K562 (cell line): ENCODE measurements around the gene TBL2. TPM values are rescaled to one million over a fixed set of nuclear protein-coding genes. Genes with fewer than 3 reads are reported as not detected.

Source experiments
- ADNP ChIP-seq: fragments of 200-800 bp; sonication (Bioruptor generic); IDR thresholded peaks from 2 replicates; pipeline ENCODE4 v1.6.1; 2016; ENCODE audit warnings: missing genetic modification characterization, missing compliant biosample characterization
- ARID3A ChIP-seq: IDR thresholded peaks from 2 replicates; pipeline ENCODE4 v1.6.1; 2012; ENCODE audit warnings: low read depth, low read length, improper control_type of control experiment, borderline replicate concordance
- BMI1 ChIP-seq: fragments of 150-350 bp; IDR thresholded peaks from 2 replicates; pipeline ENCODE4 v1.6.1; 2014; ENCODE audit warnings: low read length
- CBX1 ChIP-seq: sonication (generic); IDR thresholded peaks from 2 replicates; pipeline ENCODE4 v1.6.1; 2016; ENCODE audit warnings: antibody characterized with exemption, low read depth, mild to moderate bottlenecking
- HMG20B ChIP-seq: fragments of 250-450 bp; sonication (Bioruptor Pico); IDR thresholded peaks from 2 replicates; pipeline ENCODE4 v1.5.0; 2021; ENCODE audit warnings: mild to moderate bottlenecking
- MCM2 ChIP-seq: fragments of 450-650 bp; IDR thresholded peaks from 2 replicates; pipeline ENCODE4 v1.6.1; 2017; ENCODE audit warnings: low read depth, mild to moderate bottlenecking
- NELFE ChIP-seq: IDR thresholded peaks from 2 replicates; pipeline ENCODE4 v1.6.1; 2011; ENCODE audit warnings: mild to moderate bottlenecking; ENCODE audit not compliant: insufficient read depth, insufficient read length
- PRDM10 ChIP-seq: fragments of 450-650 bp; IDR thresholded peaks from 2 replicates; pipeline ENCODE4 v1.6.1; 2018; ENCODE audit not compliant: partially characterized antibody
- RBM39 ChIP-seq: fragments of 200-400 bp; formaldehyde crosslinking; optimal IDR thresholded peaks from 2 replicates; pipeline ENCODE3; 2018; ENCODE audit warnings: low read depth, low read length
- SAFB2 ChIP-seq: fragments of 200-400 bp; formaldehyde crosslinking; IDR thresholded peaks from 2 replicates; pipeline ENCODE4 v1.6.1; 2018; ENCODE audit warnings: borderline replicate concordance, low read length, low read depth, moderate library complexity; ENCODE audit not compliant: severe bottlenecking
- TBL1XR1 ChIP-seq, 2 experiments: IDR thresholded peaks; 2 replicates each; pipeline ENCODE4 v1.6.1; 2012; ENCODE audit warnings: improper control_type of control experiment in 2 of 2, low read length in 2 of 2, mild to moderate bottlenecking in 1 of 2
- TCF15 ChIP-seq: fragments of 250-450 bp; sonication (Bioruptor Pico); IDR thresholded peaks from 2 replicates; pipeline ENCODE4 v1.8.0; 2022; ENCODE audit warnings: moderate library complexity, mild to moderate bottlenecking, inconsistent platforms
- TRIM25 ChIP-seq: fragments of 450-650 bp; IDR thresholded peaks from 2 replicates; pipeline ENCODE4 v1.7.0; 2016; ENCODE audit warnings: borderline replicate concordance
- TRIM28 ChIP-seq: fragments of 450-650 bp; IDR thresholded peaks from 2 replicates; pipeline ENCODE4 v1.6.1; 2017
- ZC3H11A ChIP-seq: IDR thresholded peaks from 2 replicates; pipeline ENCODE4 v1.6.1; 2012; ENCODE audit warnings: low read depth, low read length, improper control_type of control experiment
- ZNF224 ChIP-seq: sonication (generic); formaldehyde crosslinking; IDR thresholded peaks from 2 replicates; pipeline ENCODE4 v1.8.0; 2022; ENCODE audit warnings: mild to moderate bottlenecking, missing genetic modification reagents
- ZNF444 ChIP-seq: fragments of 250-450 bp; sonication (Bioruptor Pico); IDR thresholded peaks from 2 replicates; pipeline ENCODE4 v1.4.0; 2020; ENCODE audit warnings: mild to moderate bottlenecking, moderate library complexity
- ZNF717 ChIP-seq: fragments of 250-450 bp; sonication (Bioruptor Pico); IDR thresholded peaks from 2 replicates; pipeline ENCODE4 v1.5.0; 2021
- polyA plus RNA-seq, 8 experiments: library from polyadenylated mRNA; depleted of rRNA in 4 of 8; stranded (reverse) in 5 of 8; unstranded in 3 of 8; fragments of >200 nt; fragmentation: Nextera tagmentation in 2 of 8; fragmentation: Illumina TruSeq in 1 of 8; extraction: Ambion mirVana in 2 of 8; extraction: Trizol in 1 of 8; gene quantifications; 2 replicates each; pipeline versions ENCODE4 v1.2.1 to v1.2.3, GENCODE V29; 2011 to 2014; ENCODE audit warnings: inconsistent platforms in 1 of 8, missing spikeins in 1 of 8
- total RNA-seq, 7 experiments: library from RNA; depleted of rRNA in 6 of 7; stranded (reverse); fragments of >200 nt in 6 of 7; fragmentation: Illumina TruSeq in 2 of 7; extraction: Trizol in 2 of 7; gene quantifications; 2 replicates each; pipeline versions ENCODE4 v1.2.1 to v1.2.3, GENCODE V29; 2011 to 2021; ENCODE audit warnings: low replicate concordance in 1 of 7

Gene TBL2
- total and polyA plus RNA-seq, 9 of the 15 experiments (the other 6 are each of a cell fraction or from before 2014, with no cell fraction given) = 2.5 to 123 (median 49.2) TPM

- no peak for TF ChIP-seq ARID3A
- no peak for TF ChIP-seq SAFB2
- no peak for TF ChIP-seq RBM39
- no peak for TF ChIP-seq ZNF717
- no peak for TF ChIP-seq TRIM25
- no peak for TF ChIP-seq NELFE
- TF ChIP-seq ZC3H11A = no peak
- TF ChIP-seq TBL1XR1 (IDR thresholded peaks at IDR 0.05; ENCODE audit: low read length in 2 of 2) = no peak
- TF ChIP-seq ADNP = no peak
- no peak for TF ChIP-seq ZNF444 (CRISPR knock-in tag)
- TF ChIP-seq ZNF224 (CRISPR knock-in tag) = no peak
- no peak for TF ChIP-seq PRDM10
- no peak for TF ChIP-seq HMG20B (CRISPR knock-in tag)
- TF ChIP-seq MCM2 = no peak
- TF ChIP-seq CBX1 = peak; percentile 94
- TF ChIP-seq TCF15 = no peak
- no peak for TF ChIP-seq BMI1
- TF ChIP-seq TRIM28 = no peak
Observed at GRCh38 chr7:73578342-73579128, at the start of gene TBL2 (continued).
